ENCODE data around the gene ARHGAP18.

The ARHGAP18 gene

GRCh38 chr6:129713806-129714333, 3.9 kb upstream of the ARHGAP18 start:
- no peaks in the 10 kb centered on the region for H3K4me1 ChIP-seq (ENCODE audit: control insufficient read depth, insufficient read depth, low read length)
- H3K36me3 ChIP-seq (ENCODE audit: control insufficient read depth, insufficient read depth, low read length): no peaks in the 10 kb centered on the region
- no peaks in the 10 kb centered on the region for H3K27me3 ChIP-seq (ENCODE audit: control insufficient read depth, insufficient read depth, low read length)
- H3K4me3 ChIP-seq (ENCODE audit: low read length): no peak overlapping the region
- H3K9ac ChIP-seq (ENCODE audit: low read length): no peak overlapping the region
- no peaks in the 10 kb centered on the region for H3K9me3 ChIP-seq (ENCODE audit: control insufficient read depth, low read length)

- no peaks in the 10 kb centered on the region for H3K27me3 ChIP-seq (ENCODE audit: control insufficient read depth, insufficient read depth, low read length)
- H3K9ac ChIP-seq (ENCODE audit: low read length): no peak overlapping the region
- H3K4me1 ChIP-seq (ENCODE audit: control insufficient read depth, insufficient read depth, low read length): peaks cover 13% of the 10 kb centered on the region
- no peaks in the 10 kb centered on the region for H3K36me3 ChIP-seq (ENCODE audit: control insufficient read depth, insufficient read depth, low read length)
- H3K4me3 ChIP-seq (ENCODE audit: low read length): no peak overlapping the region
- no peaks in the 10 kb centered on the region for H3K9me3 ChIP-seq (ENCODE audit: control insufficient read depth, low read length)
Observed at GRCh38 chr6:129711271-129711631, 1.3 kb upstream of the ARHGAP18 start.

DNA sequence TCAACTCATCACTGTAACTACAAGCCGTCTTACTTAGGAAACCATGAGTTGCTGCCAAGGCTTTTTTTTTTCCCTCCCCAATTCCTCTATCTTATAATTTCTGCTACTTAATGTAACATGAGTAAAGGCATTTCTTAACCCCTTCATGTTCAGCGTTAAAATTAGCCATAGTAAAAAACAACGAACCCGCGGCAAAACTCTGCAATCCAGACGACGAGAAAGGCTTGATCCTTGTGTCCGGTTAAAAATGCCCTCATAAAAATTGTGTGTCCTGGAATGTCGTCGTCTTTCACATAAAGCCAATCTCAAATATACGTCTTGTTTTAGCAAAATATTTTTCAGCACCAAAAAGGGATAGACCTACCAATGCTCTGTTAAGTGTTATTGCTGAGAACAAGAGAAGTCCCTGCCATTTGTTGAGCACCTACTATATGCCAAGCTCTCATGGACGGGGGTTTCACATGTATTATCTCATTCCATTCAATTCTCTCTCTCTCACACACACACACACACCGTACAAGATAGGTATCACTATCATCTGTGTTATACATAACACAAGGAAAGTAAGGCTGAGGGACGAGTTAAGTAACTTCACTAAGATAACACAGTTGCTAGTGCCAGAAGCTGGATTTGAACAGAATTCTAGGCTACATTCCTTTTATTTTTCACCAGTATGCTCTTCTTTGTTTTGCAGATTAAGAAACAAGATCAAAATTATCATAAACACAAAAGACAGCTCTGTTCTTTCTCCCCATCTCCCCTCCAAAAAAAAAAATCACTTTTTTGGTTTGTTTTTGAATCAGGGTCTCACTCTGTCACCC, 683 bp upstream of the ARHGAP18 start:
- H3K9me3 ChIP-seq (ENCODE audit: control insufficient read depth, low read length): no peaks in the 10 kb centered on the region
- peaks cover 13% of the 10 kb centered on the region for H3K4me1 ChIP-seq (ENCODE audit: control insufficient read depth, insufficient read depth, low read length)
- no peak overlapping the region for H3K4me3 ChIP-seq (ENCODE audit: low read length)
- no peaks in the 10 kb centered on the region for H3K27me3 ChIP-seq (ENCODE audit: control insufficient read depth, insufficient read depth, low read length)
- H3K9ac ChIP-seq (ENCODE audit: low read length): no peak overlapping the region
- no peaks in the 10 kb centered on the region for H3K36me3 ChIP-seq (ENCODE audit: control insufficient read depth, insufficient read depth, low read length)

DNA sequence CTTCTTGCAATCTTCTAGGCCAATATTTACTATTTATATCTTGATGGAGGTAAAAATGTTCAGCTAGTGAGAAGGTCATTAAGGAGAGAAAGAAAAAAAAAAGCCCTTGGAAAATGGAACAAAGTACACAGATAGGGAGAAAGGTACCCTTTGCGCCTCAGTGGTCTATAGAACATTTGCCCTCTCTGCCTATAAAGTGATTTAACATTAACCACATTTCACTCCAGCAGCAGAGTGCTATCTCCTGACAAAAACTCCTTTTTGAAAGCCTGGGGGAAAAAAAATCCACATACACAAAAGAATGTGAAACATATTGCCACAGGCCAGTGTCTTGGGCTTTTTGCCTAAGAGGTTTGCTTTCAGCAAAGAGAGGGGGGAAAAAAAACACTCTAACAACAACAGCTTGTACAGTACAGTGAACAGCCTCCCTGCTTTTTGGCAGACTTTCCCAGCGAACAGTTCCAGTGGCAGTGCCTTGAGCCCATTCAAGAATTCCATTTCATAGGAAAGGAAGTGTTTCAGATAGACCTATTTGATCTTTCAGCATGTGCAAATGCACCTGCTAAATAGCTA, 695 bp downstream of the ARHGAP18 start:
- Histone ChIP-seq H3K4me3 (ENCODE audit: low read length) (peak overlapping the region; percentile 44), H3K36me3 (ENCODE audit: control insufficient read depth, insufficient read depth, low read length) (no peaks in the 10 kb centered on the region), H3K27me3 (ENCODE audit: control insufficient read depth, insufficient read depth, low read length) (no peaks in the 10 kb centered on the region), H3K9me3 (ENCODE audit: control insufficient read depth, low read length) (no peaks in the 10 kb centered on the region), H3K9ac (ENCODE audit: low read length) (peak overlapping the region; percentile 64), H3K4me1 (ENCODE audit: control insufficient read depth, insufficient read depth, low read length) (peaks cover 13% of the 10 kb centered on the region)

DNA sequence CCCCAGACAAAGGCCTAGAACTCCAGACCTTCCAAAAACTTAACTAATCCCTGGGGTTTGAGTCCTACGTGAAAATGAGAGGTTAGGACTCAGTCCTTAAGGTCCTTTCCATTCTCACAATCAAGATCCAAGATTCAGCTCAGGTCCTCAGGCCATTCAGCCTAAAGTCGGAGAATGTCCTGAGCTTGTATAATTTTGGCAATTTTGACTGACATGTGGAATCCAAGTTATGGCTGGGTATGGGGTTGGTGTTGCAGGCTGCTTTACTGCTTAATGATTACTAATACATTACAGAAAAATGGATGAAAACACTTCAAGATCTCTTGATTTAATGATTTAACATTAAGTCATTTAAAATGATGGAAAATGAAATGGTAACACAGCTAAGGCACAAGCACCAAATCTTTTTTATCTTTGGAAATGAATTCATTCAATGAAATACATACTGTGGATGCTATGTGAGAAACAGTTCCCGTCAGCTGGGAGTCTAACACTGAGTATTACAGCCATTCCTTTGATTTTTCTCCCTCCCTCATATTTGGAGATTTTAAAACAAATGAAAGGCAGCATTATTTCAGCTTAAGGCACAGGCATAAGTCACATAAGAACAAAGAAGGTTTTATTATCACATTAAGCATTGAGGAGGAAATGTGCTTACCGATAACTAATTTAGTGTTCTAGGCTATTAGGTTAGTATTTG, 1.3 kb downstream of the ARHGAP18 start:
- Histone ChIP-seq H3K9me3 (ENCODE audit: control insufficient read depth, low read length) (no peaks in the 10 kb centered on the region), H3K36me3 (ENCODE audit: control insufficient read depth, insufficient read depth, low read length) (no peaks in the 10 kb centered on the region), H3K4me3 (ENCODE audit: low read length) (peak overlapping the region; percentile 44), H3K4me1 (ENCODE audit: control insufficient read depth, insufficient read depth, low read length) (peaks cover 13% of the 10 kb centered on the region), H3K9ac (ENCODE audit: low read length) (peak overlapping the region; percentile 64), H3K27me3 (ENCODE audit: control insufficient read depth, insufficient read depth, low read length) (no peaks in the 10 kb centered on the region)

DNA sequence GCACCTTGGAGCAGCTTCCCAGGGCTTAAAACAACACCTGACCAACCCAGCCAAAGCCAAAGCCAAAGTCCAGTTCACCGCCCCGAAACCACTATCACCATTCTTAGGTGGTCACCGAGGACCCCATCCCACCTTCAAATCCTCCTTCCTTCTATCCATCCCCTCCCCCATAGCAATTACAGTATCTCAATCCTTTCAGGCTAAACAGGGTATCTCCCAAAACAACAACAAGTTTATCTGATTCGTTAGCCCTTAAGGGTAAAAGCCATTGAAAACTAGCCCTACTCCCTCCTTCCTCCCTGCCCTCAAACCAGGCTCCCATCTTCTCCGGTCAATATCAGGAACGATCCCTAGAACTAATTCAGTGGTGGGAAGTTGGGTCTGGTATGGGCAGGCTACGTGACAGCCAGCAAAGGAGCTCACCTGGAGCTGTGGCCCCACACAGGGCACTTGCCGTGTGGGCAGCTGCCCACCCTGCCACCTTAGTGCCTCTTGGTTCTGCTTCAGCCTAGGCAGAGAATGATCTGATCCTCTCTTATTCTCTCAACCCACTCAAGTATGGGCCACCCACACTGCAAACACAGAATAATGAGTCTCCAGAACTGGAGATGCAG, 2.0 kb downstream of the ARHGAP18 start:
- H3K9ac ChIP-seq (ENCODE audit: low read length): peak overlapping the region; percentile 64
- peaks cover 13% of the 10 kb centered on the region for H3K4me1 ChIP-seq (ENCODE audit: control insufficient read depth, insufficient read depth, low read length)

GRCh38 chr6:129707028-129707427, 2.9 kb downstream of the ARHGAP18 start:
- Histone ChIP-seq H3K9ac (ENCODE audit: low read length) (no peak overlapping the region), H3K4me3 (ENCODE audit: low read length) (no peak overlapping the region)

More for the DNA sequence above, 2.0 kb downstream of the ARHGAP18 start:
- H3K36me3 ChIP-seq (ENCODE audit: control insufficient read depth, insufficient read depth, low read length): no peaks in the 10 kb centered on the region
- no peaks in the 10 kb centered on the region for H3K27me3 ChIP-seq (ENCODE audit: control insufficient read depth, insufficient read depth, low read length)
- H3K9me3 ChIP-seq (ENCODE audit: control insufficient read depth, low read length): no peaks in the 10 kb centered on the region
- peak overlapping the region; percentile 44 for H3K4me3 ChIP-seq (ENCODE audit: low read length)

GRCh38 chr6:129705212-129705611, 4.8 kb downstream of the ARHGAP18 start:
- Histone ChIP-seq H3K4me3 (ENCODE audit: low read length) (no peak overlapping the region), H3K9me3 (ENCODE audit: control insufficient read depth, low read length) (no peaks in the 10 kb centered on the region), H3K9ac (ENCODE audit: low read length) (no peak overlapping the region), H3K36me3 (ENCODE audit: control insufficient read depth, insufficient read depth, low read length) (no peaks in the 10 kb centered on the region), H3K27me3 (ENCODE audit: control insufficient read depth, insufficient read depth, low read length) (no peaks in the 10 kb centered on the region), H3K4me1 (ENCODE audit: control insufficient read depth, insufficient read depth, low read length) (peaks cover 21% of the 10 kb centered on the region)

More at GRCh38 chr6:129707028-129707427, 2.9 kb downstream of the ARHGAP18 start:
- H3K4me1 ChIP-seq (ENCODE audit: control insufficient read depth, insufficient read depth, low read length): peaks cover 20% of the 10 kb centered on the region
- H3K27me3 ChIP-seq (ENCODE audit: control insufficient read depth, insufficient read depth, low read length): no peaks in the 10 kb centered on the region
- H3K9me3 ChIP-seq (ENCODE audit: control insufficient read depth, low read length): no peaks in the 10 kb centered on the region
- H3K36me3 ChIP-seq (ENCODE audit: control insufficient read depth, insufficient read depth, low read length): no peaks in the 10 kb centered on the region

GRCh38 chr6:129704708-129705107, 5.3 kb downstream of the ARHGAP18 start:
- H3K27me3 ChIP-seq (ENCODE audit: control insufficient read depth, insufficient read depth, low read length): no peaks in the 10 kb centered on the region
- H3K9me3 ChIP-seq (ENCODE audit: control insufficient read depth, low read length): no peaks in the 10 kb centered on the region
- H3K4me1 ChIP-seq (ENCODE audit: control insufficient read depth, insufficient read depth, low read length): peaks cover 26% of the 10 kb centered on the region
- H3K36me3 ChIP-seq (ENCODE audit: control insufficient read depth, insufficient read depth, low read length): no peaks in the 10 kb centered on the region
- H3K4me3 ChIP-seq (ENCODE audit: low read length): no peak overlapping the region
- H3K9ac ChIP-seq (ENCODE audit: low read length): no peak overlapping the region

DNA sequence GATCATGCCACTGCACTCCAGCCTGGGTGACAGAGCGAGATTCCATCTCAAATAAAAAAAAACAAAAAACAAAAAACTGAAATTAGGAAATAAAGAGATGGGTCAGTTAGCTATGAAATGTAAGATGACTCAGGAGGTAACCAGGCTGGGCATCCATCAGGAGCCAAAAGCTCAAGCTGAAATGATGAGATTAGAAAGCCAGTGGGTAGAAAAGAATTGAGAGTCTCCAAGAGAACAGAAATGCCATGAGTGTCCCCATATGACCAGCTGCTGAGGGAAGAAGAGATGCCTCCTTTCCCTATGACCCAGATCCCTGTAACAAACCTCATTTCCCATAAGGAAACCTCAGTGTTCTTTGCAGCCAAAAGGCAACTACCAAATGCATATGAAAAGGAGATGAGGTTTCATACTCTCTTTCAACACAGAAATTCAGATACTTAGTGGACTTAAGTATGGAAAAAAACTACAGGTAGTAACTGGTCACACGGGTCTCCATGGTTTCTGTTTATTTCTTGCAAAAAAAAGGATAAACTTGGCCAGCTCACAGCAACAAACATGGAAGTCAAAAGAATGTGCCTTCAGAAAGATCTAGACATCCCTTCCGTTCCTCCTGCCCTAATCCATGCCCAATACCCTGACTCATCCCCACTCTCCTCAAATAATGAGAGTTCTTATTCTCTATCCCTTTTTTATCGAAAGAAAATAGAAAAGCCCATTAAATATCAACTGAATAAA, 8.1 kb downstream of the ARHGAP18 start:
- Histone ChIP-seq H3K27me3 (ENCODE audit: control insufficient read depth, insufficient read depth, low read length) (no peaks in the 10 kb centered on the region), H3K4me3 (ENCODE audit: low read length) (no peak overlapping the region), H3K9me3 (ENCODE audit: control insufficient read depth, low read length) (no peaks in the 10 kb centered on the region), H3K4me1 (ENCODE audit: control insufficient read depth, insufficient read depth, low read length) (peaks cover 16% of the 10 kb centered on the region), H3K36me3 (ENCODE audit: control insufficient read depth, insufficient read depth, low read length) (no peaks in the 10 kb centered on the region), H3K9ac (ENCODE audit: low read length) (no peak overlapping the region)

GRCh38 chr6:129700666-129701065, 9.3 kb downstream of the ARHGAP18 start:
- Histone ChIP-seq H3K4me3 (ENCODE audit: low read length) (no peak overlapping the region), H3K9me3 (ENCODE audit: control insufficient read depth, low read length) (no peaks in the 10 kb centered on the region), H3K9ac (ENCODE audit: low read length) (no peak overlapping the region), H3K4me1 (ENCODE audit: control insufficient read depth, insufficient read depth, low read length) (peaks cover 20% of the 10 kb centered on the region), H3K36me3 (ENCODE audit: control insufficient read depth, insufficient read depth, low read length) (no peaks in the 10 kb centered on the region), H3K27me3 (ENCODE audit: control insufficient read depth, insufficient read depth, low read length) (no peaks in the 10 kb centered on the region)

Measured in mucosa of stomach (tissue), 1 donor.